ENCODE measurements around the gene SLC25A4. TPM values are rescaled to one million over a fixed set of nuclear protein-coding genes. Genes with fewer than 3 reads are reported as not detected.

Gene SLC25A4
- total RNA-seq, 1 experiment from 2014 or later, result 18.6 TPM

GRCh38 chr4:185179488-185179887 lies 36.4 kb downstream of the SLC25A4 start:
- H3K27me3 ChIP-seq (replicated peaks; ENCODE audit: insufficient read depth, low read depth, low read length, poor library complexity), result no peaks in the 10 kb centered on the region
- POLR2A ChIA-PET (ENCODE audit: low non-redundant PET), result no interaction called here
- no peak for TF ChIP-seq EZH2 (IDR thresholded peaks at IDR 0.05; ENCODE audit: borderline replicate concordance, low read depth, low read length, poor library complexity, severe bottlenecking)
- TF ChIP-seq, protein P1, sequence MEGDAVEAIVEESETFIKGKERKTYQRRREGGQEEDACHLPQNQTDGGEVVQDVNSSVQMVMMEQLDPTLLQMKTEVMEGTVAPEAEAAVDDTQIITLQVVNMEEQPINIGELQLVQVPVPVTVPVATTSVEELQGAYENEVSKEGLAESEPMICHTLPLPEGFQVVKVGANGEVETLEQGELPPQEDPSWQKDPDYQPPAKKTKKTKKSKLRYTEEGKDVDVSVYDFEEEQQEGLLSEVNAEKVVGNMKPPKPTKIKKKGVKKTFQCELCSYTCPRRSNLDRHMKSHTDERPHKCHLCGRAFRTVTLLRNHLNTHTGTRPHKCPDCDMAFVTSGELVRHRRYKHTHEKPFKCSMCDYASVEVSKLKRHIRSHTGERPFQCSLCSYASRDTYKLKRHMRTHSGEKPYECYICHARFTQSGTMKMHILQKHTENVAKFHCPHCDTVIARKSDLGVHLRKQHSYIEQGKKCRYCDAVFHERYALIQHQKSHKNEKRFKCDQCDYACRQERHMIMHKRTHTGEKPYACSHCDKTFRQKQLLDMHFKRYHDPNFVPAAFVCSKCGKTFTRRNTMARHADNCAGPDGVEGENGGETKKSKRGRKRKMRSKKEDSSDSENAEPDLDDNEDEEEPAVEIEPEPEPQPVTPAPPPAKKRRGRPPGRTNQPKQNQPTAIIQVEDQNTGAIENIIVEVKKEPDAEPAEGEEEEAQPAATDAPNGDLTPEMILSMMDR (conservative IDR thresholded peaks at IDR 0.05; ENCODE audit: low read depth, low read length), result no peak
- H3K9me3 ChIP-seq (ENCODE audit: low read depth, low read length, poor library complexity, severe bottlenecking), result no peaks in the 10 kb centered on the region
- H3K27ac ChIP-seq (ENCODE audit: low read depth, low read length, poor library complexity, severe bottlenecking), result no peak overlapping the region
- no peak overlapping the region for H3K4me3 ChIP-seq (ENCODE audit: low read depth, low read length, poor library complexity, severe bottlenecking)
- CTCF ChIA-PET, result no interaction called here
- H3K4me1 ChIP-seq (ENCODE audit: insufficient read depth, low read length, poor library complexity, severe bottlenecking), result peaks cover 3% of the 10 kb centered on the region
- no peak for DNase-seq (ENCODE audit: low spot score)
- intact Hi-C loops (cut with micrococcal nuclease; ENCODE audit: unreplicated experiment), result no loop called here
- BruUV-seq (replicated peaks), result no TSS peak
- peaks cover 12% of the 10 kb centered on the region for H3K36me3 ChIP-seq (ENCODE audit: insufficient read depth, low read length, poor library complexity, severe bottlenecking)

- POLR2A ChIA-PET (ENCODE audit: low non-redundant PET), result no interaction called here
- intact Hi-C loops (cut with micrococcal nuclease; ENCODE audit: unreplicated experiment), result loop anchor here (5.0 kb wide), 1 partner anchor 145 kb away; no protein-coding TSS in a partner anchor
- TF ChIP-seq, protein P1 (conservative IDR thresholded peaks at IDR 0.05; ENCODE audit: low read depth, low read length), result no peak
- no peak for TF ChIP-seq EZH2 (IDR thresholded peaks at IDR 0.05; ENCODE audit: borderline replicate concordance, low read depth, low read length, poor library complexity, severe bottlenecking)
- H3K4me1 ChIP-seq (ENCODE audit: insufficient read depth, low read length, poor library complexity, severe bottlenecking), result peaks cover 17% of the 10 kb centered on the region
- no peak overlapping the region for H3K27ac ChIP-seq (ENCODE audit: low read depth, low read length, poor library complexity, severe bottlenecking)
- DNase-seq (ENCODE audit: low spot score), result no peak
- H3K27me3 ChIP-seq (replicated peaks; ENCODE audit: insufficient read depth, low read depth, low read length, poor library complexity), result no peaks in the 10 kb centered on the region
- no peaks in the 10 kb centered on the region for H3K36me3 ChIP-seq (ENCODE audit: insufficient read depth, low read length, poor library complexity, severe bottlenecking)
- H3K4me3 ChIP-seq (ENCODE audit: low read depth, low read length, poor library complexity, severe bottlenecking), result no peak overlapping the region
- no peaks in the 10 kb centered on the region for H3K9me3 ChIP-seq (ENCODE audit: low read depth, low read length, poor library complexity, severe bottlenecking)
- no TSS peak for BruUV-seq (replicated peaks)
- CTCF ChIA-PET, result no interaction called here
These were observed 39.2 kb downstream of the SLC25A4 start for GRCh38 chr4:185182239-185182638.

- Histone ChIP-seq H3K9me3 (ENCODE audit: low read depth, low read length, poor library complexity, severe bottlenecking) (no peaks in the 10 kb centered on the region), H3K27me3 (replicated peaks; ENCODE audit: insufficient read depth, low read depth, low read length, poor library complexity) (no peaks in the 10 kb centered on the region), H3K4me3 (ENCODE audit: low read depth, low read length, poor library complexity, severe bottlenecking) (no peak overlapping the region), H3K27ac (ENCODE audit: low read depth, low read length, poor library complexity, severe bottlenecking) (no peak overlapping the region), H3K36me3 (ENCODE audit: insufficient read depth, low read length, poor library complexity, severe bottlenecking) (peaks cover 4% of the 10 kb centered on the region), H3K4me1 (ENCODE audit: insufficient read depth, low read length, poor library complexity, severe bottlenecking) (peaks cover 17% of the 10 kb centered on the region)
- no peak for TF ChIP-seq EZH2 (IDR thresholded peaks at IDR 0.05; ENCODE audit: borderline replicate concordance, low read depth, low read length, poor library complexity, severe bottlenecking)
- TF ChIP-seq, protein P1 (conservative IDR thresholded peaks at IDR 0.05; ENCODE audit: low read depth, low read length), result peak; percentile 91
- ChIA-PET CTCF (interaction anchor here (0.6 to 1.4 kb wide), 6 partner anchors 10 to 144 kb away, joined by 3 to 5 read pairs (median 4); partner anchors contain the start of genes SLC25A4 and SNX25), POLR2A (ENCODE audit: low non-redundant PET) (no interaction called here)
- no TSS peak for BruUV-seq (replicated peaks)
- DNase-seq (ENCODE audit: low spot score), result peak; percentile 91
- intact Hi-C loops (cut with micrococcal nuclease; ENCODE audit: unreplicated experiment), result loop anchor here (5.0 kb wide), 1 partner anchor 146 kb away; no protein-coding TSS in a partner anchor
These were observed 40.7 kb downstream of the SLC25A4 start for GRCh38 chr4:185183622-185184281.

Data from A673 (cell line).